PC-9 (cell line): ENCODE data around the gene MTERF4. TPM values are rescaled to one million over a fixed set of nuclear protein-coding genes. Genes with fewer than 3 reads are reported as not detected.

ENCODE experiments used
- BruUV-seq: library from RNA; stranded (reverse); fragments of 400-500 nt; replicated peaks from 2 replicates; lab custom pipeline; 2021; lab: Mats Ljungman, UMichigan
- CTCF ChIA-PET: fragments of 300-600 bp; sonication (Branson Sonifier 250); formaldehyde crosslinking; loops from one replicate; lab custom pipeline; 2022; ENCODE audit warnings: antibody characterized with exemption; lab: Charles Lee
- POLR2A ChIA-PET: fragments of 300-600 bp; sonication (Branson Sonifier 250); formaldehyde crosslinking; loops from one replicate; lab custom pipeline; 2022; ENCODE audit warnings: antibody characterized with exemption; ENCODE audit not compliant: unreplicated experiment; lab: Charles Lee
- DNase-seq, 2 experiments: peaks; one replicate each; pipeline versions ENCODE4 v3.0.0 to v3.0.0-alpha.2; 2015 to 2022; ENCODE audit warnings: mixed read lengths in 1 of 2
- H2AFZ ChIP-seq: fragments of 200-600 bp; sonication (generic); 2 replicates; pipeline ENCODE4 v1.8.1; 2017; ENCODE audit warnings: antibody characterized with exemption
- H3F3A ChIP-seq: fragments of 200-600 bp; sonication (generic); 2 replicates; pipeline ENCODE4 v1.8.1; 2017; ENCODE audit warnings: antibody characterized with exemption, mild to moderate bottlenecking, low read depth; ENCODE audit not compliant: insufficient read depth
- H3K27ac ChIP-seq: fragments of 200-600 bp; sonication (generic); 2 replicates; pipeline ENCODE4 v1.6.1; 2016; ENCODE audit warnings: mixed run types
- H3K27me3 ChIP-seq: fragments of 200-600 bp; sonication (generic); 2 replicates; pipeline ENCODE4 v1.6.1; 2016; ENCODE audit warnings: low read depth, mixed run types; ENCODE audit not compliant: insufficient read depth
- H3K36me3 ChIP-seq: fragments of 200-600 bp; sonication (generic); 2 replicates; pipeline ENCODE4 v1.6.1; 2016; ENCODE audit warnings: low read depth, mixed run types
- H3K4me1 ChIP-seq: fragments of 200-600 bp; sonication (generic); replicated peaks from 2 replicates; pipeline ENCODE4 v1.6.1; 2016; ENCODE audit warnings: mixed run types; ENCODE audit not compliant: insufficient read depth
- H3K4me2 ChIP-seq: fragments of 200-600 bp; sonication (generic); 2 replicates; pipeline ENCODE4 v1.6.1; 2017; ENCODE audit warnings: mixed run types
- H3K4me3 ChIP-seq: fragments of 200-600 bp; sonication (generic); 2 replicates; pipeline ENCODE4 v1.6.1; 2016; ENCODE audit warnings: mixed run types
- H3K79me2 ChIP-seq: fragments of 200-600 bp; sonication (generic); 2 replicates; pipeline ENCODE4 v1.6.1; 2017; ENCODE audit warnings: low read depth, mixed run types
- H3K9me2 ChIP-seq: fragments of 200-600 bp; sonication (generic); 2 replicates; pipeline ENCODE4 v1.8.1; 2017; ENCODE audit warnings: mild to moderate bottlenecking; ENCODE audit not compliant: insufficient read depth
- H3K9me3 ChIP-seq: fragments of 200-600 bp; sonication (generic); 2 replicates; pipeline ENCODE4 v1.8.1; 2016; ENCODE audit warnings: low read depth; ENCODE audit not compliant: insufficient read depth
- H4K20me1 ChIP-seq: fragments of 200-600 bp; sonication (generic); 2 replicates; pipeline ENCODE4 v1.8.1; 2017; ENCODE audit not compliant: insufficient read depth
- CTCF ChIP-seq: fragments of 200-600 bp; sonication (generic); conservative IDR thresholded peaks from 2 replicates; pipeline ENCODE4 v1.6.1; 2017; ENCODE audit warnings: mixed run types, antibody characterized with exemption, mild to moderate bottlenecking, moderate library complexity
- EZH2 ChIP-seq: fragments of 200-600 bp; sonication (generic); IDR thresholded peaks from 2 replicates; pipeline ENCODE4 v1.8.0; 2017; ENCODE audit warnings: antibody characterized with exemption, low read depth
- intact Hi-C: fragments of 100-400 bp; cut with micrococcal nuclease; formaldehyde crosslinking; loops from one replicate; pipeline ENCODE4 v1.10.0; 2022; ENCODE audit not compliant: unreplicated experiment
- total RNA-seq: library from RNA; stranded (reverse); gene quantifications from 2 replicates; pipeline ENCODE4 v1.2.3, GENCODE V29; 2021

The MTERF4 gene
- total RNA-seq, 1 experiment from 2014 or later: 42.8 TPM

DNA sequence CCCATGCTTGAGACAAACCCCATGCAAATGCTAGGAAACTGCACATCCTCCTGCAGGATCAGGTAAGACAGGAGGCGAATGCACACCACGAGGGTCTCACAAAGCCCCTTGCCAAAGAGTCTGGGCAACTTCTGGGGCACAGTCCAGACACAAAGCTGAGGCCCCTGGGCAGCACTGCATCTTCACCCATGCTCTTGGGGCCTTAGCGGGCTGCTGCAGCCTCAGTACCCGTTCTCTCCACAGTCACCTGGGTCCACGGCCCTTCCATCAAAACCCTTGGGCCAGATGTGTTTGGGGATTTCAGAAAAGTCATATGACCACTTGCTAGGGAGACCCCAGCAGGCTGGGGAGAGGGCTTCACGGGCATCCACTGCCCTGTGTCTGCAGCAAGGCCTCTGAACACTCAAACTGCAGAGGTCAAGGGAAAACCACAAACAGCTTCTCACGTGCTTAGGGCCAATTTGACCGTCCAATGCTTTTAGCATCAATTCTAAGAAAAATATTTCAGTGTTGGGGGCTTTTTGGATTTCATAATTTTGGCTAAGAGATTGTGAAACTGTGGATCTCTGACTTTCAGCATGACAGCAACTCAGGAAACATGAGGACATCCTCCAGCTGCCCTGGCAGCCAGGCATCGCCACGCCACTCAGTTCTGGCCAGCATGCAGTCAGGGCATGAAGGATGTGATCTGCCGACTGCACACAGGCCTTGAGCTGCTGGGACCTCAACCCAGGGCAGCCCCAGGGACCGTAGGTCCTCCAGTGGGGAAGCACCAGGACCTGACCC, 27.2 kb upstream of the MTERF4 start:
- Histone ChIP-seq H2AFZ (no peak overlapping the region), H3F3A (no peaks in the 10 kb centered on the region), H4K20me1 (no peaks in the 10 kb centered on the region), H3K79me2 (no peaks in the 10 kb centered on the region), H3K4me3 (no peak overlapping the region), H3K36me3 (no peaks in the 10 kb centered on the region), H3K9me3 (no peaks in the 10 kb centered on the region), H3K27ac (no peak overlapping the region), H3K9me2 (no peaks in the 10 kb centered on the region), H3K4me2 (no peak overlapping the region), H3K27me3 (no peaks in the 10 kb centered on the region), H3K4me1 (no peaks in the 10 kb centered on the region)
- intact Hi-C loops: no loop called here
- BruUV-seq: no TSS peak
- no peak for DNase-seq
- TF ChIP-seq EZH2: no peak
- no peak for TF ChIP-seq CTCF
- CTCF ChIA-PET: no interaction called here
- POLR2A ChIA-PET: no interaction called here

- no peaks in the 10 kb centered on the region for H3K9me2 ChIP-seq
- H3K9me3 ChIP-seq: no peaks in the 10 kb centered on the region
- H2AFZ ChIP-seq: no peak overlapping the region
- no peaks in the 10 kb centered on the region for H3K27me3 ChIP-seq
- DNase-seq: no peak
- intact Hi-C loops: no loop called here
- H3K27ac ChIP-seq: no peak overlapping the region
- H3K4me3 ChIP-seq: no peak overlapping the region
- POLR2A ChIA-PET: no interaction called here
- H3K4me1 ChIP-seq: no peaks in the 10 kb centered on the region
- CTCF ChIA-PET: no interaction called here
- no peaks in the 10 kb centered on the region for H3F3A ChIP-seq
- no TSS peak for BruUV-seq
- no peaks in the 10 kb centered on the region for H3K79me2 ChIP-seq
- no peak overlapping the region for H3K4me2 ChIP-seq
- H4K20me1 ChIP-seq: no peaks in the 10 kb centered on the region
- no peak for TF ChIP-seq EZH2
- TF ChIP-seq CTCF: no peak
- H3K36me3 ChIP-seq: no peaks in the 10 kb centered on the region
Measured at GRCh38 chr2:241128266-241128665, 26.2 kb upstream of the MTERF4 start.

DNA sequence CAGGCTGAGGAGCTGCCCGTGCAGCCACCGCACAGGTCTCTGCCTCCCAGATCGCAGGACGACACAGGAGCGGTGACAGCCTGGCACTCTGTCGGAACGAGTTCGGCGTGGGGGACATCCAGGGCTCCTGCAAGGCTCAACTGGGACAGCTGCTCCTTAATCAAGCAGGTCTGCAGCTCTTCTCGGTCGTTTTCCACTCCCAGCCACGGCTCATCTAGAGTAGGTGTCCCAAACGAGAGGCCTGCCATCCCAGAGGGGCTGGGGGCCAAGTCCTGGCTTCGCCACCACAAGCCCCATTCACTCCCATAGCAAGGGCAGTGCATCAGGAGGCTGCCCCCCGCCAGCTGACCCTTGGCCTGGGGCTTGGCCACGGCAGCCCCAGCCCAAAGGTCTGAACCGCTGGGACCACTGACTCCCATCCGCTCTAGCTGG, 24.7 kb upstream of the MTERF4 start:
- Histone ChIP-seq H3K4me2 (no peak overlapping the region), H3K4me3 (no peak overlapping the region), H3K36me3 (no peaks in the 10 kb centered on the region), H4K20me1 (no peaks in the 10 kb centered on the region), H2AFZ (no peak overlapping the region), H3K9me3 (no peaks in the 10 kb centered on the region), H3K27ac (no peak overlapping the region), H3K9me2 (no peaks in the 10 kb centered on the region), H3K27me3 (no peaks in the 10 kb centered on the region), H3K4me1 (no peaks in the 10 kb centered on the region), H3K79me2 (no peaks in the 10 kb centered on the region), H3F3A (no peaks in the 10 kb centered on the region; the same call in 1 of the 2 replicates)
- DNase-seq: no peak
- ChIA-PET CTCF (no interaction called here), POLR2A (no interaction called here)
- TF ChIP-seq EZH2 (no peak), CTCF (no peak)
- no TSS peak for BruUV-seq
- intact Hi-C loops: no loop called here
